Esophagus squamous epithelium (tissue), 5 donors: ENCODE measurements around the gene WBP2NL. TPM values are rescaled to one million over a fixed set of nuclear protein-coding genes. Genes with fewer than 3 reads are reported as not detected.

Experiments used
- DNase-seq: peaks from one replicate; lab custom pipeline; 2025; lab: John Stamatoyannopoulos, UW
- H3K27ac ChIP-seq, 4 donors: fragments of 200-600 bp; sonication (generic); one replicate each; pipeline ENCODE4 v1.5.1; 2016 to 2019; ENCODE audit warnings: mild to moderate bottlenecking in 1 of 4
- H3K27me3 ChIP-seq, 4 donors: fragments of 200-600 bp; sonication (generic); 1 replicate in 3 of 4; 2 replicates in 1 of 4; pipeline versions ENCODE4 v1.5.1 to v1.6.0; 2017 to 2021; ENCODE audit warnings: antibody characterized with exemption in 1 of 4
- H3K36me3 ChIP-seq, 3 donors: fragments of 200-600 bp; sonication (generic); one replicate each; pipeline ENCODE4 v1.5.1; 2016 to 2019
- H3K4me1 ChIP-seq, 3 donors: fragments of 200-600 bp; sonication (generic); one replicate each; pipeline ENCODE4 v1.5.1; 2017 to 2019
- H3K4me3 ChIP-seq, 4 donors: fragments of 200-600 bp; sonication (generic); 1 replicate in 3 of 4; 2 replicates in 1 of 4; pipeline ENCODE4 v1.5.1; 2016 to 2019; ENCODE audit warnings: mild to moderate bottlenecking in 2 of 4, moderate library complexity in 1 of 4
- H3K9me3 ChIP-seq, 3 donors: fragments of 200-600 bp; sonication (generic); one replicate each; pipeline ENCODE4 v1.5.1; 2016 to 2019
- POLR2A ChIP-seq, 4 donors: fragments of 450-650 bp; IDR thresholded peaks; one replicate each; pipeline ENCODE4 v1.6.1; 2017; ENCODE audit warnings: antibody characterized with exemption in 4 of 4, mild to moderate bottlenecking in 4 of 4, moderate library complexity in 3 of 4
- WGBS, 2 donors: methylation state at CpG; one replicate each; pipeline ENCODE4 v1.1.5; 2018; 5-methylcytosine and 5-hydroxymethylcytosine counted together
- intact Hi-C: fragments of 100-400 bp; cut with DNase I; formaldehyde crosslinking; loops from one replicate; pipeline ENCODE4 v1.15.0; 2022
- total RNA-seq, 4 donors: library from RNA; depleted of rRNA; stranded (reverse); fragments of >200 nt; gene quantifications; one replicate each; pipeline ENCODE4 v1.1.0, GENCODE V29; 2016
- TF ChIP-seq, protein P1 (sequence below), 6 experiments: fragments of 450-650 bp in 4 of 6; fragments of 200-600 bp in 2 of 6; sonication (generic) in 2 of 6; IDR thresholded peaks; one replicate each; pipeline ENCODE4 v1.5.1; 2016 to 2019; ENCODE audit warnings: antibody characterized with exemption in 6 of 6, mild to moderate bottlenecking in 4 of 6, moderate library complexity in 4 of 6
- donor health status: DM: yes; HTN: yes; CAD: no.

Gene WBP2NL
- total RNA-seq, 4 donors from 2014 or later = 0.08 to 0.95 TPM; not detected in 2

- 80 to 87% methylated on average over 8 of the region's 8 CpGs for WGBS, 2 donors
Measured at GRCh38 chr22:42072606-42073330, 74.2 kb downstream of the WBP2NL start.

DNA sequence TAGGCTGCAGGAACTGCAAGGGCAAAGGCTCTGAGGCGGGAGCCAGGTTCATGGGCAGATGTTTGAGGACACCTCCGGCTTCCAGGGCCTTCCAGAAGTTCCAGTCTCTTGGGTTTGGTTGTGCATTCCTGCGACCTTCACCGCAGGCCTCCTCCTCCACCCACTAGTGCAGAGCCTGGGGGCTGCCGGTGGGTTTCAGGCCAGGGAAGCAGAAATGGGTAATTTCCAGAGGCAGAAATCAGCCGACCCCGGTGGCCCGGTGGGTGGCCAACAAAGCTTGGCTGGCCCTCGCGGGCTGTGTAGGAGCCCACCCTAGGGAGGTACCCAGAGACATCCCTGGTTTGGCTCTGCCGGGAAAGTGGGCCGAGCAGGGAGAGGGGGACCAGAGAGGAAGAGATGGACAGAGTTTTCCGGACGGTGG, 75.0 kb downstream of the WBP2NL start:
- DNase-seq = no peak
- H3K36me3 ChIP-seq = peaks cover 0 to 28% (median 5%) of the 10 kb centered on the region in 3 donors
- no peaks in the 10 kb centered on the region for H3K9me3 ChIP-seq
- TF ChIP-seq, protein P1, sequence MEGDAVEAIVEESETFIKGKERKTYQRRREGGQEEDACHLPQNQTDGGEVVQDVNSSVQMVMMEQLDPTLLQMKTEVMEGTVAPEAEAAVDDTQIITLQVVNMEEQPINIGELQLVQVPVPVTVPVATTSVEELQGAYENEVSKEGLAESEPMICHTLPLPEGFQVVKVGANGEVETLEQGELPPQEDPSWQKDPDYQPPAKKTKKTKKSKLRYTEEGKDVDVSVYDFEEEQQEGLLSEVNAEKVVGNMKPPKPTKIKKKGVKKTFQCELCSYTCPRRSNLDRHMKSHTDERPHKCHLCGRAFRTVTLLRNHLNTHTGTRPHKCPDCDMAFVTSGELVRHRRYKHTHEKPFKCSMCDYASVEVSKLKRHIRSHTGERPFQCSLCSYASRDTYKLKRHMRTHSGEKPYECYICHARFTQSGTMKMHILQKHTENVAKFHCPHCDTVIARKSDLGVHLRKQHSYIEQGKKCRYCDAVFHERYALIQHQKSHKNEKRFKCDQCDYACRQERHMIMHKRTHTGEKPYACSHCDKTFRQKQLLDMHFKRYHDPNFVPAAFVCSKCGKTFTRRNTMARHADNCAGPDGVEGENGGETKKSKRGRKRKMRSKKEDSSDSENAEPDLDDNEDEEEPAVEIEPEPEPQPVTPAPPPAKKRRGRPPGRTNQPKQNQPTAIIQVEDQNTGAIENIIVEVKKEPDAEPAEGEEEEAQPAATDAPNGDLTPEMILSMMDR (IDR thresholded peaks at IDR 0.05) = no peak
- TF ChIP-seq POLR2A (IDR thresholded peaks at IDR 0.05) = no peak
- intact Hi-C loops = no loop called here
- peak overlapping the region; percentile 89 to 97 (median 94) for H3K27ac ChIP-seq
- H3K4me3 ChIP-seq = peak overlapping the region; percentile 65 to 89 (median 84)
- no peaks in the 10 kb centered on the region for H3K27me3 ChIP-seq
- peaks cover 29 to 80% (median 32%) of the 10 kb centered on the region in 3 donors for H3K4me1 ChIP-seq
- 63 to 90% methylated on average over 2 to 8 of the region's 14 CpGs for WGBS, 2 donors

More at GRCh38 chr22:42072606-42073330, 74.2 kb downstream of the WBP2NL start:
- Histone ChIP-seq H3K36me3 (peaks cover 0 to 29% (median 5%) of the 10 kb centered on the region in 3 donors), H3K9me3 (no peaks in the 10 kb centered on the region), H3K4me1 (peaks cover 25 to 73% (median 26%) of the 10 kb centered on the region in 3 donors), H3K27me3 (no peaks in the 10 kb centered on the region), H3K27ac (no peak overlapping the region), H3K4me3 (no peak overlapping the region)
- intact Hi-C loops = no loop called here
- no peak for DNase-seq
- TF ChIP-seq, protein P1 (IDR thresholded peaks at IDR 0.05) = no peak
- TF ChIP-seq POLR2A (IDR thresholded peaks at IDR 0.05) = no peak

- 0 to 6% methylated on average over 1 to 3 of the region's 55 CpGs for WGBS, 2 donors
- Histone ChIP-seq H3K27ac (peak within 1 kb of the TSS; percentile 89 to 97 (median 94)), H3K9me3 (no peaks in the 10 kb centered on the region), H3K4me1 (peaks cover 36 to 80% (median 36%) of the 10 kb centered on the region in 3 donors), H3K36me3 (peaks cover 0 to 27% (median 5%) of the 10 kb centered on the region in 3 donors), H3K4me3 (peak within 1 kb of the TSS; percentile 65 to 89 (median 84)), H3K27me3 (no peaks in the 10 kb centered on the region)
- no peak for DNase-seq
- TF ChIP-seq, protein P1 (IDR thresholded peaks at IDR 0.05) = peak in 5 of 6 experiments; percentile 17 to 66 (median 45)
- TF ChIP-seq POLR2A (IDR thresholded peaks at IDR 0.05) = no peak
- intact Hi-C loops = no loop called here
Measured at GRCh38 chr22:42074132-42074811, 75.7 kb downstream of the WBP2NL start, which contains the start of gene PHETA2. Gene PHETA2 (plus strand): TSS chr22:42074248. CDS start chr22:42077294, 3,046 bp downstream.

DNA sequence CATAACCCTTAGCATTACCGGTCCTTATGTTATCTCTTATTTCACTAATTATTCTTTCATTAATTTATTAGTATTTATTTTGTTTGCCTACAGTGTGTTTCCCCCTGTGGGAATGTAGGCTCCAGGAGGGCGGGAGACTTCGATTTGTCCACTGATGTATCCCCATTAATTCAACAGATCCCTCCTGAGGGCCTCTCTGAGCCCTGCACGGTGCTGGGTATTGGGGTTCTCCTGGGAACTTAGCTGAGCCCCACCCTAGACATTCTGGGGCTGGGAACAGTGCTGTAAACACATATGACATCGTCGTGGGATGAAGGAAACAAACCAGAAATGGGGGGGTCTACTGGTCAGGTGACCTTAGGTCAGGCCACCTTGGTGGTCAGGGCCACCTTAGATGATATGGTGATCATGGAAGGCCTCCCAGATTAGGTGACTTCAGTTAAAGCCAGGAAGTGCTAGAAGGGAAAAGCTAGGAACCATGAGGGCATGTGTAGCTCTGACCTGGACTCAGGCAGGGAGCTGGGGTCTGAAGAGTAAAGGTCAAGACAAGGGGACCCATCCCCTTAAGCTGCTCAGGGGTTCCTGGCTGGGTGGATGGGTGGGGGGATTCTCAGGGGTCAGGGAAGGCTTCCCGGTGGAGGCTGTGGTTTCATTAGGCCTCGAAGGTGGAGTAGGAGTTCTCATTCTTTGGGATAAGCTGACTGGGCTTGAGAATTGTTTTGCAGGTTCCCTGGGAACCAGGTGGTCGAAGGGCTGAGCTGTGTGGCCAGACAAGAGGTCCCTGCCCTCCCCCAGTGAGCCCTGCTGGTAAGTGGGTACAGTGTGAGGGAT, 76.5 kb downstream of the WBP2NL start:
- no peaks in the 10 kb centered on the region for H3K27me3 ChIP-seq
- H3K4me1 ChIP-seq = peaks cover 30 to 73% (median 31%) of the 10 kb centered on the region in 3 donors
- 51 to 69% methylated on average over 7 of the region's 9 CpGs for WGBS, 2 donors
- intact Hi-C loops = no loop called here
- H3K27ac ChIP-seq = peak overlapping the region; percentile 89 to 97 (median 94)
- peaks cover 0 to 27% (median 5%) of the 10 kb centered on the region in 3 donors for H3K36me3 ChIP-seq
- TF ChIP-seq POLR2A (IDR thresholded peaks at IDR 0.05) = no peak
- TF ChIP-seq, protein P1 (IDR thresholded peaks at IDR 0.05) = no peak
- peak overlapping the region; percentile 65 to 89 (median 84) for H3K4me3 ChIP-seq
- no peak for DNase-seq
- H3K9me3 ChIP-seq = no peaks in the 10 kb centered on the region
